Activated T-helper 17 cell treated with anti-CD3 and anti-CD28 coated beads, Interleukin-2, amount 50 U/mL, for 72 hours (primary cell): ENCODE measurements around the gene NYAP2. TPM values are rescaled to one million over a fixed set of nuclear protein-coding genes. Genes with fewer than 3 reads are reported as not detected.
A peak's percentile ranks its signal among the peaks of the same experiment; 100 is the strongest.

Experiments used
- ATAC-seq: fragments of 150-1000 bp; cut with Tn5 transposase; replicated peaks from 2 replicates; pipeline ENCODE4 v1.10.0; 2021; ENCODE audit warnings: mild to moderate bottlenecking, moderate library complexity
- H3K27ac Mint-ChIP-seq: one replicate; pipeline ENCODE4 v1.8.0; 2022; ENCODE audit warnings: mixed read lengths
- H3K27me3 Mint-ChIP-seq: one replicate; pipeline ENCODE4 v1.8.0; 2022; ENCODE audit warnings: mixed read lengths
- H3K36me3 Mint-ChIP-seq: one replicate; pipeline ENCODE4 v1.8.0; 2022; ENCODE audit warnings: low read depth, mild to moderate bottlenecking, mixed read lengths
- H3K4me1 Mint-ChIP-seq: one replicate; pipeline ENCODE4 v1.8.0; 2022; ENCODE audit warnings: mixed read lengths
- H3K4me3 Mint-ChIP-seq: one replicate; pipeline ENCODE4 v1.8.0; 2022; ENCODE audit warnings: mild to moderate bottlenecking, mixed read lengths
- H3K9me3 Mint-ChIP-seq: one replicate; pipeline ENCODE4 v1.8.0; 2022; ENCODE audit warnings: mixed read lengths
- total RNA-seq, 2 donors: library from RNA; stranded (reverse); gene quantifications; one replicate each; pipeline ENCODE4 v1.2.3, GENCODE V29; 2022

NYAP2 gene
- total RNA-seq, 2 donors from 2014 or later: 0.19 TPM; not detected in 1

DNA sequence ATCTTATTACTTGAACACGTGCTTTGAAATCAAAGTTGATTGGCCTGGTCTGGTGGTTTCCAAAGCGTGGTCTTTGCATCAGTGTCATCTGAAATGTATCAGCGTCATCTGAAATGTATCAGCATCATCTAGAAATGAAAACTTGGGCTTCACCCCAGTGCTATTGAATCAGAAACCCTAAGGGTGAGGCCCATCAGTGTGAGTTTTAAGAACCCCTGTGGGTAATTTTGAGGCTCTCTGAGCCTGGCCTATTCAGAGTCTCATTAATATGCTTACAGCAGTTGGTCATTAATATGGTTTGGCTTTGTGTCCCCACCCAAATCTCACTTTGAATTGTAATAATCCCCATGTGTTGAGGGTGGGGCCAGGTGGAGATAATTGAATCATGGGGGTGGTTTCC lies 85.2 kb downstream of the NYAP2 start:
- Mint-ChIP-seq H3K4me1 (no peaks in the 10 kb centered on the region), H3K27me3 (no peaks in the 10 kb centered on the region), H3K27ac (no peak overlapping the region), H3K9me3 (no peaks in the 10 kb centered on the region), H3K36me3 (no peaks in the 10 kb centered on the region), H3K4me3 (no peak overlapping the region)
- no peak for ATAC-seq

DNA sequence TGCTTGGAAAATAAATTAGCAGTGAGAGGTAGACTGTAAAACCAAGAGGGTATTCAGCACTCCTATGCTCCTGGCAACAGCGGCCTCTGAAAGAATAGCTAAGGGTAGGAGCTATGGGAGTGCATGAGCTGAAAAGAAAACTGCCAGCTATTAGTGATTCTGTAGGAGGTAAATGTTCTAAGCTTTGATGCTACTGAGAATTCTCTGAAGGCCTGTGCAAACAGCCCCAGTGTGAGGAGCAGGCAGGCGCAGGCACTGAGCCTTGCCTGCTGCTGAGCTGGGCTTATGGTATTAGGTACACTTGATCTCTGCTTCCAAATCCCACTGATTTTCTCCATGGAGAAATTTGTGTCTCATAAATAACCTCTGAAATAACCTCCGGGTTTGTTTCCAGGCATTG lies 86.7 kb downstream of the NYAP2 start:
- no peak overlapping the region for H3K27ac Mint-ChIP-seq

DNA sequence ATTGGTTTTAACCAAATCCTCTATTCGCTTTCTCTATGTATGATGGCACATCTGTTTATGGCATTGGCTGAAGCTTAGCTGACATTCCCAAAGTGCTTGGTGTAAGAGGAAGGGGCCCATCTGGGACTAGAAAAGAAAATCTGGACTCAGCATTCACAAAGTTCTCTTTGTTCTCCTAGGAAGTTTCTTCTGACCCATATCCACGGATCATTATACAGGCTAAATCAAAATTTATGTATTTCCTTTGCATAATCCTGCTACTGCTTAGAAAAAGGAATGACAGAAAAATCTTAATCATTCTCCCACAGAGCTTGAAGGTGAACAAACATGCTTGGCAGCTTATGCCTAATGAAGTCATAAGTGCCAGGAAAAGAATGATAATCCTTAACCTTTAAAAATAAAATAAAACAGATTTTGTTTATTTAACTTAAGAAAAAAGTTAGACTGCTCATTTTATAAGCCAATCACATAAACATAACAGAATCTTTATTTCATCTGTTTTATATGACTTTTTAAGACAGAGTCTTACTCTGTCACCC lies 88.4 kb downstream of the NYAP2 start:
- H3K27ac Mint-ChIP-seq: no peak overlapping the region
- no peaks in the 10 kb centered on the region for H3K9me3 Mint-ChIP-seq
- H3K36me3 Mint-ChIP-seq: no peaks in the 10 kb centered on the region

More for the DNA sequence above, 86.7 kb downstream of the NYAP2 start:
- Mint-ChIP-seq H3K9me3 (no peaks in the 10 kb centered on the region), H3K36me3 (no peaks in the 10 kb centered on the region), H3K4me1 (no peaks in the 10 kb centered on the region), H3K27me3 (no peaks in the 10 kb centered on the region), H3K4me3 (no peak overlapping the region)
- no peak for ATAC-seq

DNA sequence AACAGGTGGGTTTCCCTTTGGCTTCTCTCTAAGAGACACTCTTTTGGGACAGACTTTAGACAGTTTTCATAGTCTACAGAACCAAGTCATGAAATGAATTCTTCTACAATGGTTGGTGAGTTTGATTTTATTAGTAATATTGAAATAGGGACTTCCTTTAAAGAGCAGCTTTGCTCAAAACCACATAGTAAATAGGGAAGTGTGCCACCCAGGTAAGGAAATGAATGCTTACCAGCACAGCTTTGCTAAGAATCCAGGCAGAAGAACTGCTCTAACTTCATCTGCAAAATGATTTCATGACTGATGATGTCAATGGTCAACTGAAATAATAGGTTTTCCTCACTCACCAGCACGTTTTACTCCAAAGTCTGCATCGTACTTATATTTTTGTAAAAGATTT lies 89.2 kb downstream of the NYAP2 start:
- ATAC-seq: no peak
- H3K36me3 Mint-ChIP-seq: no peaks in the 10 kb centered on the region
- H3K4me3 Mint-ChIP-seq: no peak overlapping the region
- no peaks in the 10 kb centered on the region for H3K4me1 Mint-ChIP-seq
- no peaks in the 10 kb centered on the region for H3K9me3 Mint-ChIP-seq
- H3K27ac Mint-ChIP-seq: no peak overlapping the region
- H3K27me3 Mint-ChIP-seq: no peaks in the 10 kb centered on the region

More for the DNA sequence above, 88.4 kb downstream of the NYAP2 start:
- Mint-ChIP-seq H3K4me1 (no peaks in the 10 kb centered on the region), H3K27me3 (no peaks in the 10 kb centered on the region), H3K4me3 (no peak overlapping the region)
- ATAC-seq: no peak

DNA sequence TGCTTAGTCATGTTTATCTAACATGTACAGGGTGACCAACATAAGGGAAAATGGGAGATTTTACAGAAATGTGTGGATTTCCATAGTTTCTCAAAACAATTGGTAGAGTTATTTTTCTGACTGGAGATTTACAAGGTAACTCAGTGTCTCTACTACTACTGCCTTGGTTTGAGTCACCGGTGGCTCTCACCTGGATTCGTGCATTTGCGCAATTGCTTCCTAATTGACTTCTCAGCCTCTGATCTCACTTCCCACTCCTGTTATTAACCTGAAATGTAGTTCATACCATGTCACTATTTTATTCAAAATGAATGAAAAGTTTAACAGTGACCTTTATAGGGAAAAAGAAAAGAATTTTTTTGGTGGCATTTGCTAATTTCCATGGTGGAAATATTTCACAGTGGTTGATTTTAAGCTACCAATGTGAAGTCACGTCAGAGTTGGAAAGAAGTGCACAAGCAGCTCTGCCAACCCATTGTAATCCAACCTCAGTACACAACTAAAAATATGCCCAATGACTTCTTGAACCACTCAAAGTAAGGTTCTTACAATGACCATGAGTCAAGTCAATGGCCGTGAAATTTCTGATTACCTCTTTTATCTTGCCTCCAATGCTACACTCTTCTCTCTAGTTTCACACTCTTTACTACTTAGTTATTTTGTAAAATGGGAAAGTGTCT lies 94.0 kb downstream of the NYAP2 start:
- H3K27ac Mint-ChIP-seq: no peak overlapping the region

DNA sequence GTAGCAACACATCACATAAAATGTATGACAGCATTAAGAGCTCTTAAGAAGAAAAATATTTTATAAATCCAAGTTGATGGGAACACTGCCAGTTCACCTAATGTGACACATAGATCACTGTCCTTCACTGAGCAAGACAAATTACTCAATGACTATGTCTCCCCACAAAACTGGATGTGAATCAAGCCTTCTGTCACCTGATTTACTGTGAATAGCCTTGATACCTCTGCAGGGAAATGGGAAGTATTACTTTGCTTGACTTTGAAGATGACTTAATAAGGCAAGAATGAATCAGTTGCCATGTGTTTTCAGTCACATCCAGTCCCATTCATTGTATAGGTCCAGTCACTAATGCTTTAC lies 94.6 kb downstream of the NYAP2 start:
- Mint-ChIP-seq H3K36me3 (no peaks in the 10 kb centered on the region), H3K27ac (no peak overlapping the region), H3K4me1 (no peaks in the 10 kb centered on the region), H3K4me3 (no peak overlapping the region), H3K27me3 (peaks cover 6% of the 10 kb centered on the region), H3K9me3 (no peaks in the 10 kb centered on the region)
- ATAC-seq: peak; percentile 81

More for the DNA sequence above, 94.0 kb downstream of the NYAP2 start:
- no peaks in the 10 kb centered on the region for H3K4me1 Mint-ChIP-seq
- no peak for ATAC-seq
- H3K27me3 Mint-ChIP-seq: peaks cover 1% of the 10 kb centered on the region
- H3K36me3 Mint-ChIP-seq: no peaks in the 10 kb centered on the region
- H3K9me3 Mint-ChIP-seq: no peaks in the 10 kb centered on the region
- H3K4me3 Mint-ChIP-seq: no peak overlapping the region

DNA sequence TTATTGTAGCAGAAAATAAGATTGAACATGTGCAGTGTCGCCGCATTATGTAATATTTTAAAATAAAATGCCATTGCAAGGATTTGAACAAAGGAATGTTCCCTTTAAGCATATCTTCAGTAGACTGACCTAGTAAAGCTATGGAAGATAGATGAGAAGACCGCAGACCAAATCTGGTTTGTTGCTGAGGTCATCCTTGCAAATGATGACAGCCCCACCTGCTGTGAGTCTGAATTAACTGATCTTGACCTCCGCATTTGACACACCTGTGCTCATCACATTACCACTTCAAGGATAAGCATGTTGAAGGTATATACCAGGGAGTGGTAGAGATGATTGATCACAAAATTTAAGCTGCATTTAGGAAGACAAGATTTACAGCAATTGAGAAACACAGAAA lies 96.2 kb downstream of the NYAP2 start:
- no peak overlapping the region for H3K4me3 Mint-ChIP-seq
- no peak overlapping the region for H3K27ac Mint-ChIP-seq
- H3K9me3 Mint-ChIP-seq: no peaks in the 10 kb centered on the region
- H3K4me1 Mint-ChIP-seq: no peaks in the 10 kb centered on the region
- H3K27me3 Mint-ChIP-seq: peaks cover 12% of the 10 kb centered on the region
- ATAC-seq: no peak
- H3K36me3 Mint-ChIP-seq: no peaks in the 10 kb centered on the region

DNA sequence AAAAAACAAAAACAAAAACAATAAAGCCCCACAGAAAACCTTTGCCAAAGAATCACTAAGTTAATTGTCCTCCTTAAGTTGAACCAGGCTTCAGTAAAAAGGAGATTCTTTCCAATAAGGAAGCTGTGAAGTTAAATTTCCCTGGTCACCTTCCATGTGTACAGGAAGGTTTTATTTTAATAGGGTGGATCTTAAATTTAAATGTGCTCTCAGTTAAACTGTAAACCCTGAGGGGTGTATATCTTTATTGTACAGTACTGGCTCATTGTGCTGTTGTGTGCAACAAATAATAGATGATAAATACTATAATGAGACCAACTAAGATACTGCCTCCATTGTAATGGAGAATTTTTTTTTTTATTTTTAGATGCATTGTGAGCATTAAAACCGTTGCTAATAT lies 97.1 kb downstream of the NYAP2 start:
- H3K9me3 Mint-ChIP-seq: no peaks in the 10 kb centered on the region
- no peaks in the 10 kb centered on the region for H3K36me3 Mint-ChIP-seq
- no peaks in the 10 kb centered on the region for H3K4me1 Mint-ChIP-seq
- H3K4me3 Mint-ChIP-seq: no peak overlapping the region
- H3K27me3 Mint-ChIP-seq: peaks cover 12% of the 10 kb centered on the region
- H3K27ac Mint-ChIP-seq: no peak overlapping the region
- ATAC-seq: no peak

DNA sequence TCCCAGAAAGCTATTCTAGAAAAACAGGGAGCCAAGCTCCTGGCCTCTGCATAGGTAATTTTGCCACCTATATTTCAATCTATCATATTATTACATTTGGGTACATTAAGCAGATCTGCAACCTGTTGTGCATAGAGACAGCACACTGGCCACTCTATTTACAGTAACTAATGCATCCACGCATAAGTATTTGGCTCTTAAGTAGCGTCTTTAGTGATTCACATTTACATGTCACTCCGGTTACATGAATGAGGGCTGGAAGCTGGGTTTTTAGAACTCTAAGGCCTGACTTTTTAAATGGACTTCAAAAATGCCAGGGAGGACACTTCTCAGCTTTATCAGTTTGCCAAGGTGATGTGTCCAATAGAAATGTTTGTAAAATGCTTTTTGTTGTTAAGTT lies 97.7 kb downstream of the NYAP2 start:
- no peaks in the 10 kb centered on the region for H3K36me3 Mint-ChIP-seq
- H3K27me3 Mint-ChIP-seq: peaks cover 15% of the 10 kb centered on the region
- ATAC-seq: no peak
- H3K4me1 Mint-ChIP-seq: no peaks in the 10 kb centered on the region
- no peak overlapping the region for H3K4me3 Mint-ChIP-seq
- no peaks in the 10 kb centered on the region for H3K9me3 Mint-ChIP-seq
- H3K27ac Mint-ChIP-seq: no peak overlapping the region

DNA sequence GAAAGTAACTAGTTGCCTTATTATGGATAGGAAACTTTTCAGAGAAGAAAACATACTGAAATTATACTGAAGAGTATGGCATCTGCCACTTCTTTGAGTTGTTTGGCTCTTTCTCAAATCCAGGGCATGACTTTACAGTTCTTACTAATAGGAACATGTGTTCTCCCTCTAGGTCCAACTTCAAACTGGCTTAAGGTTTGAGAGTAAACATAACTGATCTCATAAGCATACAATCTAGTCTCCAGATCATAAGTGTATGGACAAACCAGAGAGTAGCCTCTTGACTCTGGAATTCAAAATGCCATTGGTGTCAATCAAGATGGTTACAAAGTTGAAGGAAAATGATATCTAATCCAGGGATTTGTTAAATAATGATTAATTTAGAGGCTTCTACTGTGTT lies 101.5 kb downstream of the NYAP2 start:
- H3K4me1 Mint-ChIP-seq: no peaks in the 10 kb centered on the region
- no peaks in the 10 kb centered on the region for H3K36me3 Mint-ChIP-seq

DNA sequence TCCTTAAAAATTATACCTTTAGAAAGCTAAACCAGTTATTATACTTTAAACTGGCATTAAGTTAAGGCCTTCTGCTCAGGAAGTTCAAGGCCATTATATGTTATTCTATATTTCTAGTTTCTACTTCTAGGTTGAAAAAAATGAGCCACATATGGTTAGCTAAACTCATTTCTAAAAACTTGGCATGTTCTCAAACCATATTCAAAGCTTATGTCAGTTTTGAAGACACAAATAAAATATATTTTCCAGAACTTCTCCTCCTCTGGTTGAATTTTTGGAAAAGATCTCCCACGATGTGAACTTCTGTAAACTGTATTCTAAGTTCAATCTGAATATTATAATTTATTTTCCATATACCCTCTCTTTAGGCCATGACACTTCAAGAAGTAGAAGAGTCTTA lies 103.5 kb downstream of the NYAP2 start:
- no peak overlapping the region for H3K27ac Mint-ChIP-seq
- no peak overlapping the region for H3K4me3 Mint-ChIP-seq

More for the DNA sequence above, 101.5 kb downstream of the NYAP2 start:
- no peak overlapping the region for H3K27ac Mint-ChIP-seq
- ATAC-seq: no peak
- no peaks in the 10 kb centered on the region for H3K9me3 Mint-ChIP-seq
- H3K4me3 Mint-ChIP-seq: no peak overlapping the region
- H3K27me3 Mint-ChIP-seq: peaks cover 15% of the 10 kb centered on the region

DNA sequence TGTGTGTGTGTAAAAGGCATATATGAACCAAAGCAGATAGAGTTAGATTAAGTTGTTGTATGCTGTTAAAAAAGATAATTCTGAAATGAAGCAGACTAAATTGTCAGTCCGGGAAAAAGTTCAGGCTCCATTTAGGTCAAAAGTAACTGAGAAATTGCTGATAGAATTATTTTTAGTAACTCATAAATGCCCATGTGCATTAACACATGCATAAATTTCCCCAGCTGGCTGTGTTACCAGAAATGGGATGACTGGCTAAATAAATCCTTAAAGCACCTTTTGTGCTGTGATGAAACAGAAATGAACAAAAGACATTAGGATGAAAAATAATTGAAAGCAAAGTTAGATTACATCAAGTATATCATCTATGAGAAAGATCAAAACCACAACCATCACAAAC lies 111.3 kb downstream of the NYAP2 start:
- Mint-ChIP-seq H3K4me3 (no peak overlapping the region), H3K4me1 (no peaks in the 10 kb centered on the region), H3K27ac (no peak overlapping the region), H3K9me3 (peaks cover 3% of the 10 kb centered on the region), H3K36me3 (no peaks in the 10 kb centered on the region), H3K27me3 (no peaks in the 10 kb centered on the region)
- no peak for ATAC-seq

More for the DNA sequence above, 103.5 kb downstream of the NYAP2 start:
- Mint-ChIP-seq H3K36me3 (no peaks in the 10 kb centered on the region), H3K9me3 (no peaks in the 10 kb centered on the region), H3K27me3 (peaks cover 15% of the 10 kb centered on the region), H3K4me1 (no peaks in the 10 kb centered on the region)
- no peak for ATAC-seq

DNA sequence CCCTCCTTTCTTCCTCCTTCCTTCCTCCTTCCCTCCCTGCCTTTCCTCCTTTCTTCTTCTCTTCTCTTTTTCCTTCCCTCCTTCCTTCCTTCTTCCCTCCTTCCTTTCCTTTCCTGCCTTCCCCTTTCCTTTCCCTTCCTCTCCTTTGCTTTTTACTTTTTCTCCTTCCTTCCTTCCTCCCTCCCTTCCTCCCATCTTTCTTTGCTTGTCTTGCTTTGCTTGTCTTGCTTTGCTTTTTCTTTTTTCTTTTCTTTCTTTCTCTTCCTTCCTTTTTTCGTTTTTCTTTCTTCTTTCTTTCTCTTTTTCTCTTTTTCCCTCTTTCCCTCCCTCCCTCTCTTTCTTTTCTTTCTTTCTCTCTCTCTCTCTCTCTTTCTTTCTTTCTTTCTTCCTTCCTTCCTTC lies 113.0 kb downstream of the NYAP2 start:
- Mint-ChIP-seq H3K36me3 (no peaks in the 10 kb centered on the region), H3K27ac (no peak overlapping the region), H3K4me3 (no peak overlapping the region), H3K27me3 (no peaks in the 10 kb centered on the region), H3K4me1 (no peaks in the 10 kb centered on the region), H3K9me3 (peaks cover 4% of the 10 kb centered on the region)
- ATAC-seq: no peak

DNA sequence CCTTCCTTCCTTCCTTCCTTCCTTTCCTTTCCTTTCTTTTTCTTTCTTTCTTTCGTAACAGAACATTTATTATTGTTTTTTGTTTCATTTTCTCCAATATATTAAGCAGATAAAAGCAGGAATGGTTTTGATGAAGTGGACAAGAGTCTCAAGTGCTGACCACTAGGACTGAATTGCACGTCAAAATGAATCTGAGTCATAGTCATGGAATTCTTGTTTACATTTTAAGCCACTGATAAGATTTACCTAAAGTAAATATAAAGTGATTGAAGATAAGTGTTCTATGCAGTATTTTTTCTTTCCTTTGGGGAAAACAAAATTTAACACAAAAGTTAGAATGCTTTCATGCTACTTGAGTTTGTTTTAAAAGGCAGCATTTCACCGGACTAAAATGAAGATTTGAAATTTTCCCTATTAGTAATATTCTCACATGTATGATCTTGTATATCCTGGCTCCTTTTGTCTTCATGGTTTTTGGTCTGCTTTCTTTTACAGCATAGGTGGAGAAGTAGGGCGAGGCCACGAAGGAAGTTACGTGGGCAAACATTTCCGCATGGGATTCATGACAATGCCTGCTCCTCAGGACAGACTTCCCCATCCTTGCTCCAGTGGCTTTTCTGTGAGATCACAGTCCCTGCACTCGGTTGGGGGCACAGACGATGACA lies 113.5 kb downstream of the NYAP2 start:
- no peak for ATAC-seq
- Mint-ChIP-seq H3K4me3 (no peak overlapping the region), H3K36me3 (no peaks in the 10 kb centered on the region), H3K27me3 (no peaks in the 10 kb centered on the region), H3K4me1 (no peaks in the 10 kb centered on the region), H3K9me3 (peaks cover 4% of the 10 kb centered on the region), H3K27ac (no peak overlapping the region)

DNA sequence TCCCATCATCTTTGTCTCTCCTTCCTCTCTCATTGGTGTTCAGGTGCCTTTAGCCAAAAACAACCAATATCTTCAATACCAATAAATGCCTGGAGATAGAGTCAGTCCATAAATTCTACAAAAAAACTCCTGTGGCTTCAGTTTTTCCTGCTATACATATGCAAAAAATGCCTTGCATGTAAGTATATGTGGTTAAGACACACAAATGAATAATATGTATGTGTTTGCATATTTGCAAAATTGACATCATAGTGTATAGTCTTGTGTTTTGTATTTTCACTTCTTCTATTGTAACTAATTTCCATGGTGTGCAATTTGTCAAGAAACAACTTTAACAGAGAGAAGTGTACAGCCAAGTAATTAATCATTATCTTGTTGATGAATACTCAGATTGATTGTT lies 115.5 kb downstream of the NYAP2 start:
- no peak for ATAC-seq
- Mint-ChIP-seq H3K9me3 (peaks cover 4% of the 10 kb centered on the region), H3K27ac (no peak overlapping the region), H3K36me3 (no peaks in the 10 kb centered on the region), H3K4me1 (no peaks in the 10 kb centered on the region), H3K27me3 (no peaks in the 10 kb centered on the region), H3K4me3 (no peak overlapping the region)
